Karpas-422 (cell line): ENCODE data around the gene IL31RA. TPM values are rescaled to one million over a fixed set of nuclear protein-coding genes. Genes with fewer than 3 reads are reported as not detected.

ENCODE experiments used
- DNase-seq: peaks from one replicate; pipeline ENCODE4 v3.0.0-alpha.2; 2015
- H2AFZ ChIP-seq: fragments of 200-600 bp; sonication (generic); 2 replicates; pipeline ENCODE4 v1.6.1; 2014; ENCODE audit warnings: antibody characterized with exemption, low read length, mixed read lengths
- H3K27ac ChIP-seq: fragments of 200-600 bp; sonication (generic); 2 replicates; pipeline ENCODE4 v1.5.1; 2014; ENCODE audit warnings: mild to moderate bottlenecking, low read length, moderate library complexity
- H3K27me3 ChIP-seq: fragments of 200-600 bp; sonication (generic); 2 replicates; pipeline ENCODE4 v1.6.1; 2014; ENCODE audit warnings: low read length, mixed read lengths
- H3K36me3 ChIP-seq: fragments of 200-600 bp; sonication (generic); 2 replicates; pipeline ENCODE4 v1.6.1; 2014; ENCODE audit warnings: low read length, mixed read lengths; ENCODE audit not compliant: insufficient read depth
- H3K4me1 ChIP-seq: fragments of 200-600 bp; sonication (generic); 2 replicates; pipeline ENCODE4 v1.6.1; 2014; ENCODE audit warnings: mild to moderate bottlenecking, low read length, mixed read lengths
- H3K4me2 ChIP-seq: fragments of 200-600 bp; sonication (generic); 2 replicates; pipeline ENCODE4 v1.6.1; 2014; ENCODE audit warnings: low read length, low read depth, mild to moderate bottlenecking; ENCODE audit not compliant: poor library complexity, severe bottlenecking
- H3K4me3 ChIP-seq: fragments of 200-600 bp; sonication (generic); 2 replicates; pipeline ENCODE4 v1.5.1; 2014; ENCODE audit warnings: mild to moderate bottlenecking, antibody characterized with exemption, low read length, mixed read lengths
- H3K79me2 ChIP-seq: fragments of 200-600 bp; sonication (generic); 2 replicates; pipeline ENCODE4 v1.6.1; 2014; ENCODE audit warnings: mild to moderate bottlenecking, low read length, mixed read lengths
- H3K9ac ChIP-seq: fragments of 200-600 bp; sonication (generic); 2 replicates; pipeline ENCODE4 v1.6.0; 2014; ENCODE audit warnings: low read length
- H3K9me2 ChIP-seq: fragments of 200-600 bp; sonication (generic), shearing (Covaris generic); replicated peaks from 2 replicates; pipeline ENCODE4 v1.6.0; 2014; ENCODE audit warnings: mild to moderate bottlenecking, low read length, moderate library complexity; ENCODE audit not compliant: insufficient read depth
- H3K9me3 ChIP-seq: fragments of 300-700, 200-600 bp; sonication (generic); 2 replicates; pipeline ENCODE4 v1.6.1; 2014; ENCODE audit warnings: low read length, mixed read lengths
- H4K20me1 ChIP-seq: fragments of 200-600 bp; sonication (generic); 2 replicates; pipeline ENCODE4 v1.6.1; 2014; ENCODE audit warnings: mild to moderate bottlenecking, antibody characterized with exemption, low read length, low read depth; ENCODE audit not compliant: insufficient read depth
- total RNA-seq: library from RNA; depleted of rRNA; stranded (reverse); fragments of >200 nt; shearing (Covaris generic); gene quantifications from 2 replicates; pipeline ENCODE4 v1.2.3, GENCODE V29; 2014; ENCODE audit warnings: low replicate concordance

Gene IL31RA
- total RNA-seq, 1 experiment from 2014 or later, result not detected

DNA sequence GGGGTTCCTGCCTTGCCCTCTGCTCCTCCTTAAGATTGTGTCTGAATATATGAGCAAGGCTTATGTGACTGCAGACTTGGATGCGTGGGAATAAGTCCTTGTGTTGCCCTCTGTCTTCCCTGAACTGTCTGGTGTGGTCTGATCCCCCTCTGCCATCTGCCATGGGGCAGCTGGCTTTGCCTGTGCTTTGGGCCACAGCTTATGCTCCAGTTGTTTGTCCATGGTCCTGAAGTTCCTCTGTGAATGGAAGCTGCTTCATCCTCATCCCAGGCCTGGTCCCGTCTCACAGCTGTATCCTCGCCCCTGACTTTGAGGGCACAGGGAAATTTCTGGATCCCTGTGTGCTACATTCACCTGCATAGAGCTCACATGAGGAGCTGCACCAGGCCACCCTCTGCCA lies 14.7 kb downstream of the IL31RA start:
- DNase-seq, result no peak
- Histone ChIP-seq H2AFZ (no peak overlapping the region), H3K4me3 (no peak overlapping the region), H3K36me3 (no peaks in the 10 kb centered on the region), H3K4me1 (no peaks in the 10 kb centered on the region), H3K27ac (no peak overlapping the region), H3K9me2 (no peaks in the 10 kb centered on the region), H3K79me2 (no peaks in the 10 kb centered on the region), H3K9me3 (no peaks in the 10 kb centered on the region), H3K4me2 (no peak overlapping the region), H3K9ac (no peak overlapping the region), H3K27me3 (no peaks in the 10 kb centered on the region), H4K20me1 (no peaks in the 10 kb centered on the region)

DNA sequence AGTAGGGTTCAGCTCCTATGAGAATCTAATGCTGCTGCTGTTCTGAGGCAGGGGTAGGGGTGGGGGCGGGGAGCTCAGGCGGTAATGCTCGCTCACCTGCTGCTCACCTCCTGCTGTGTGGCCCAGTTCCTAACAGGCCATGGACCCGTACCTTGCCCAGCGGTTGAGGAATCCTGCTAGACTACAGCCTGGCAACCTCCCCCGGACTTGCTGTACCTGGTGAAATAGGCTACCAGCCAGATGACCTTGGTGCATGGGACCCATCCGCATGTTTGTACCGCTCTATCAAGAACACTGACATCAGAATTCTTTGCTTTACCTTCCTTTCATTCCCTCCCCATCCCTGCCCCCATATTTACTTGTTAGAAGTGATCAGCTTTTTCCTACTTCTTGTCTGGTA lies 15.3 kb downstream of the IL31RA start:
- H3K9ac ChIP-seq, result no peak overlapping the region
- DNase-seq, result no peak
- H3K4me1 ChIP-seq, result no peaks in the 10 kb centered on the region
- H3K79me2 ChIP-seq, result no peaks in the 10 kb centered on the region
- no peak overlapping the region for H3K4me2 ChIP-seq
- no peaks in the 10 kb centered on the region for H3K36me3 ChIP-seq
- H3K27ac ChIP-seq, result no peak overlapping the region
- H3K9me3 ChIP-seq, result no peaks in the 10 kb centered on the region
- no peaks in the 10 kb centered on the region for H4K20me1 ChIP-seq
- no peak overlapping the region for H3K4me3 ChIP-seq
- H3K27me3 ChIP-seq, result no peaks in the 10 kb centered on the region
- no peaks in the 10 kb centered on the region for H3K9me2 ChIP-seq
- H2AFZ ChIP-seq, result no peak overlapping the region

DNA sequence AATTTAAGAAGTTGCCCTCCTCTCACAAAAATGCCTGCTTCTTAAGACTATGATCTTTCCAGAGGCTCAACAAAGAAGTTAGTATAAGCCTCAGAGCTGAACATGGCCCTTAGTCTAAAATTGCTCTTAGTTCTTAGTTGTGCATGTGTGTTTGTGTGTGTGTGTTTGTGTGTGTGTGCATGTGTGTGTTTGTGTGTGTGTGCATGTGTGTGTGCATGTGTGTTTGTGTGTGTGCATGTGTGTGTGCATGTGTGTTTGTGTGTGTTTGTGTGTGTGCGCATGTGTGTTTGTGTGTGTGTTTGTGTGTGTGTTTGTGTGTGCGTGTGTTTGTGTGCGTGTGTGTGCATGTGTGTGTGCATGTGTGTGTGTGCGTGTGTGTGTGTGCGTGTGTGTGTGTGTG lies 15.8 kb downstream of the IL31RA start:
- Histone ChIP-seq H3K9ac (no peak overlapping the region), H3K4me1 (no peaks in the 10 kb centered on the region), H3K4me3 (no peak overlapping the region), H3K9me2 (no peaks in the 10 kb centered on the region), H3K4me2 (no peak overlapping the region), H3K27me3 (no peaks in the 10 kb centered on the region), H3K9me3 (no peaks in the 10 kb centered on the region), H3K36me3 (no peaks in the 10 kb centered on the region), H4K20me1 (no peaks in the 10 kb centered on the region), H3K27ac (no peak overlapping the region), H2AFZ (no peak overlapping the region), H3K79me2 (no peaks in the 10 kb centered on the region)
- DNase-seq, result no peak

DNA sequence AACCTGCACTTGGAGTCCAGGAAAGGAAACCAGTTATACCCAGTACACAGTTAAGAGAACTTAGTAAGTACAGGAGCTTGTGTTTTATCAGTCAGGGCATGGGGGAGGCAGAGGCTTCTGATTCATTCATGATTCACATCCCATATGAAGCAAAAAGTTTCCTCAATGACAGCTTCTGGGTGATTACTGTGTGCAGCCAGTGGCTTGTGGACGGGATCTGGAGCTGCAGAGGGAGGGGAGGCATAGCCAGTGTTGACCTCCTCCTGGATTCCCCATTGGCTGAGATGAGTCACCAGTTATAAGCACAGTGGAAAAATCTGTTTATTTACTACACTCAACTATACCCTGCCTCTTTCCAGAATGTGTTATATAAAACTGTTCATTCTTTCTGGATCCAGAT lies 17.7 kb downstream of the IL31RA start:
- no peak for DNase-seq
- Histone ChIP-seq H2AFZ (no peak overlapping the region), H3K27me3 (no peaks in the 10 kb centered on the region), H3K27ac (no peak overlapping the region), H3K36me3 (no peaks in the 10 kb centered on the region), H4K20me1 (no peaks in the 10 kb centered on the region), H3K4me2 (no peak overlapping the region), H3K4me1 (no peaks in the 10 kb centered on the region), H3K4me3 (no peak overlapping the region), H3K9ac (no peak overlapping the region), H3K79me2 (no peaks in the 10 kb centered on the region), H3K9me3 (no peaks in the 10 kb centered on the region), H3K9me2 (no peaks in the 10 kb centered on the region)

DNA sequence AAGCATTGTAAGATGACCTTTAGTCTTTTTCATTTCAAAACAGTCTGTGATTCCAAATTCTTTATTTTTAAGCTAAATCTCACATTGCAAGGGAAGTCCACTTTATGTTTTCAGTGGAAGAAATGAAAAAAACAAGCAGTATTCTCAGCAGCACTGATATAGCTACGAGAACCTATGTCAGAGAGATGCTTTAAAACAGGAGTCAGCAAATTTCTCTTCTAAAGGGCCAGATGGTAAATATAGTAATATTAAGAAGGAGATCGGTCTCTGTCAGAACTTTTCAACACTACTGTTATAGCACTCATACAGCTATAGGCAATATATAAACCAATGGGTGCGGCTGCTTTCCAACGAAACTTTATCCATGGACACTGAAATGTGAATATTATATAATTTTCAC lies 18.7 kb downstream of the IL31RA start:
- Histone ChIP-seq H3K4me2 (no peak overlapping the region), H3K27me3 (no peaks in the 10 kb centered on the region), H3K4me3 (no peak overlapping the region), H4K20me1 (no peaks in the 10 kb centered on the region), H3K79me2 (no peaks in the 10 kb centered on the region), H3K9ac (no peak overlapping the region), H3K36me3 (no peaks in the 10 kb centered on the region), H3K9me2 (no peaks in the 10 kb centered on the region), H2AFZ (no peak overlapping the region), H3K27ac (no peak overlapping the region), H3K9me3 (no peaks in the 10 kb centered on the region), H3K4me1 (no peaks in the 10 kb centered on the region)
- DNase-seq, result no peak

DNA sequence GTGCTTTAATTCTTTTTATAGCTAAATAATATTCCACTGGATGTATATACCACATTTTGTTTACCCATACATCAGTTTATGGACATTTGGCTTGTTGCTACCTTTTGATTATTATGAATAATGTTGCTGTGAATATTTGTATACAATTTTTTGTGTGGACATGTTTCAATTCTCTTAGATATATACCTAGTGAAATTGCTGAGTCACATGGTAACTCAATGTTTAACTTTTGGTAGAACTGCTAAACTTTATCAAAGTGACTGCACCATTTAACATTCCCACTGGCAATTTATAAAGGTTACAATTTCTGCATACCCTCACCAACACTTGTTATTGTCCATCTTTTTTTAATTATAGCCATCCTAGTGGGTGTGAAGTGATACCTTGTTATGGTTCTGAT lies 22.1 kb downstream of the IL31RA start:
- Histone ChIP-seq H3K4me3 (no peak overlapping the region), H3K4me1 (no peaks in the 10 kb centered on the region), H3K9me3 (no peaks in the 10 kb centered on the region), H3K9me2 (no peaks in the 10 kb centered on the region), H3K79me2 (no peaks in the 10 kb centered on the region), H2AFZ (no peak overlapping the region), H3K9ac (no peak overlapping the region), H4K20me1 (no peaks in the 10 kb centered on the region), H3K27ac (no peak overlapping the region), H3K4me2 (no peak overlapping the region), H3K27me3 (no peaks in the 10 kb centered on the region), H3K36me3 (no peaks in the 10 kb centered on the region)
- DNase-seq, result no peak

DNA sequence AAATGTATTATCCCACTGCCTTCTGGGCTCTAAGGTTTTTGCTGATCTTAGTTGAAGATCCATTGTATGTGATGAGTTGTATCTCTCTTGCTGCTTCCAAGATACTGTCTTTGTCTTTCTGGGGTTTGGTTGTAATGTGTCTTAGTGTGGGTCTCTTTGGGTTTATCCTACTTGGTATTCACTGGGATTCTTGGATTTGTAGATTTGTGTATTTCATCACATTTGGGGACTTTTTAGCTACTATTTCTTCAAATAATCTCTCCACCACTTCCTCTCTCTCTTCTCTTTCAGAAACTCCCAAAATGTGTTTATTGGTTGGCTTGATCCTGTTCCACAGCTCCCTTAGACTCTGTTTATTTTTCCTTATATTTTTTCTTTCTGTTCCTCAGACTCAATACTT lies 26.5 kb downstream of the IL31RA start:
- H3K9me3 ChIP-seq, result no peaks in the 10 kb centered on the region
- H4K20me1 ChIP-seq, result no peaks in the 10 kb centered on the region
- H3K9ac ChIP-seq, result no peak overlapping the region
- H3K4me3 ChIP-seq, result no peak overlapping the region
- no peak overlapping the region for H3K4me2 ChIP-seq
- no peaks in the 10 kb centered on the region for H3K4me1 ChIP-seq
- DNase-seq, result no peak
- no peaks in the 10 kb centered on the region for H3K36me3 ChIP-seq
- H3K27ac ChIP-seq, result no peak overlapping the region
- H3K79me2 ChIP-seq, result no peaks in the 10 kb centered on the region
- H2AFZ ChIP-seq, result no peak overlapping the region
- H3K27me3 ChIP-seq, result no peaks in the 10 kb centered on the region
- no peaks in the 10 kb centered on the region for H3K9me2 ChIP-seq

DNA sequence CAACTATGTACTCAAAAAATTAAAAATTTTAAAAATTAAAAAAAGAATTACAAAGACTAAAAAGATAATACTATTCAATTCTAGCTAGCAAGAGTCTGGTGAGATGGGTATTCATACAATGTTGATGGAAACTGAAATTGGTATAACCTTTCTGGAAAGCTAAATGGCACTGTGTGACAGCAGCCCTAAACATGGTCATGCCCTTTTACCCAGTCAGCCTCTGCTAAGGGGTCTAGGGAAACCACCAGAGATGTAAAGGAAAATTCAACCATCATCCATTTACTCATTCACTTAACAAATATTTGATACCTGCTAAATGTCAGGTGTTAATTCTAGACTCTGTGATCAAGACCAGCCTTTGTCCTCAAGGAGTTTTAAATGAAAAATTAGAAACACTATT lies 29.3 kb downstream of the IL31RA start:
- Histone ChIP-seq H3K36me3 (no peaks in the 10 kb centered on the region), H4K20me1 (no peaks in the 10 kb centered on the region)
- DNase-seq, result no peak

DNA sequence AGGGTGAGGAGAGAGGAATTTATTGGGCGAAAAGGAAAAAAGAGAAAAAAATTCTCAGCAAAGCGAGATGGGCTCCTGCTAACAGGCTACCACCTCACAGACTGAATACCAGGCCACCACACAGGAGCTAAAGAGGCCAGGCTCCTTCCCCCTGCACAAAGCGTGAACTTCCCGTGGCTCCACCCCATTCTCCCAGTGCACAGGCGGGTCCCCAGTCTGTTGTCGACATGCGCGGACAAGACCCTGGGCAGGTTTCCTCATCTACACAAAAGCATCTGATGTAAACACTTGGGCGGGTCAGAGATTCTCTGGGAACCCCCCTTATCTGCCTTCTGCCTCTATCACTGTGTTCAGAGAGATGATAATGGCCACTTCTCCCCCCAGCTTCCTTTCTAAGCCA lies 34.2 kb downstream of the IL31RA start:
- H3K79me2 ChIP-seq, result no peaks in the 10 kb centered on the region
- no peak overlapping the region for H3K4me3 ChIP-seq
- no peaks in the 10 kb centered on the region for H3K27me3 ChIP-seq
- DNase-seq, result no peak
- no peaks in the 10 kb centered on the region for H3K9me3 ChIP-seq
- H3K36me3 ChIP-seq, result no peaks in the 10 kb centered on the region
- no peak overlapping the region for H3K4me2 ChIP-seq
- H2AFZ ChIP-seq, result no peak overlapping the region
- no peaks in the 10 kb centered on the region for H3K4me1 ChIP-seq
- H3K27ac ChIP-seq, result no peak overlapping the region
- no peaks in the 10 kb centered on the region for H3K9me2 ChIP-seq
- no peaks in the 10 kb centered on the region for H4K20me1 ChIP-seq
- no peak overlapping the region for H3K9ac ChIP-seq

More for the DNA sequence above, 29.3 kb downstream of the IL31RA start:
- no peak overlapping the region for H2AFZ ChIP-seq
- no peaks in the 10 kb centered on the region for H3K4me1 ChIP-seq
- H3K4me3 ChIP-seq, result no peak overlapping the region
- H3K79me2 ChIP-seq, result no peaks in the 10 kb centered on the region
- H3K9me3 ChIP-seq, result no peaks in the 10 kb centered on the region
- H3K4me2 ChIP-seq, result no peak overlapping the region
- H3K27me3 ChIP-seq, result no peaks in the 10 kb centered on the region
- H3K27ac ChIP-seq, result no peak overlapping the region
- H3K9me2 ChIP-seq, result no peaks in the 10 kb centered on the region
- H3K9ac ChIP-seq, result no peak overlapping the region
